Erythroblast (primary cell): ENCODE data around the gene SCYL1.
"Not testable (repeated sequence)": the region's sequence is repeated elsewhere in the genome, so short reads cannot be mapped to it uniquely, and the experiment has no call there.

ENCODE experiments used
- GATA1 ChIP-seq: IDR thresholded peaks from 2 replicates; pipeline ENCODE4 v1.6.1; 2011; ENCODE audit warnings: low read depth, mild to moderate bottlenecking, control low read depth, low read length, moderate library complexity
- POLR2A ChIP-seq: IDR thresholded peaks from 2 replicates; pipeline ENCODE4 v1.6.1; 2011; ENCODE audit warnings: mild to moderate bottlenecking, low read length

GRCh38 chr11:65521777-65522521, 2.9 kb upstream of the SCYL1 start:
- TF ChIP-seq POLR2A, GATA1: not testable (repeated sequence)
